SJCRH30 (cell line): Measurements from ENCODE around the gene EDEM2. TPM values are rescaled to one million over a fixed set of nuclear protein-coding genes. Genes with fewer than 3 reads are reported as not detected.
A peak's percentile ranks its signal among the peaks of the same experiment; 100 is the strongest.
"Not testable (repeated sequence)": the region's sequence is repeated elsewhere in the genome, so short reads cannot be mapped to it uniquely, and the experiment has no call there.

Experiments used
- DNase-seq, 2 experiments: peaks; one replicate each; pipeline ENCODE4 v3.0.0-alpha.2; 2015 to 2020
- H3K27ac ChIP-seq: fragments of 250-450 bp; sonication (Bioruptor Pico); 2 replicates; pipeline ENCODE4 v1.5.1; 2020; ENCODE audit warnings: mild to moderate bottlenecking, moderate library complexity
- H3K27me3 ChIP-seq: fragments of 250-450 bp; sonication (Bioruptor Pico); 2 replicates; pipeline ENCODE4 v1.5.1; 2020; ENCODE audit warnings: mild to moderate bottlenecking, moderate library complexity
- H3K36me3 ChIP-seq: fragments of 250-450 bp; sonication (Bioruptor Pico); 2 replicates; pipeline ENCODE4 v1.5.1; 2020; ENCODE audit warnings: mild to moderate bottlenecking, moderate library complexity
- H3K4me1 ChIP-seq: fragments of 250-450 bp; sonication (Bioruptor Pico); 2 replicates; pipeline ENCODE4 v1.5.1; 2020; ENCODE audit warnings: mild to moderate bottlenecking, moderate library complexity
- H3K4me3 ChIP-seq: fragments of 250-450 bp; sonication (Bioruptor Pico); 2 replicates; pipeline ENCODE4 v1.5.1; 2020; ENCODE audit warnings: mild to moderate bottlenecking, moderate library complexity
- H3K9me3 ChIP-seq: fragments of 250-450 bp; sonication (Bioruptor Pico); replicated peaks from 2 replicates; pipeline ENCODE4 v1.5.1; 2020; ENCODE audit warnings: mild to moderate bottlenecking, moderate library complexity
- total RNA-seq: library from RNA; depleted of rRNA; stranded (reverse); fragments of >200 nt; shearing (Covaris generic); gene quantifications from 2 replicates; pipeline ENCODE4 v1.2.3, GENCODE V29; 2014; rRNA removed

The EDEM2 gene, protein sequence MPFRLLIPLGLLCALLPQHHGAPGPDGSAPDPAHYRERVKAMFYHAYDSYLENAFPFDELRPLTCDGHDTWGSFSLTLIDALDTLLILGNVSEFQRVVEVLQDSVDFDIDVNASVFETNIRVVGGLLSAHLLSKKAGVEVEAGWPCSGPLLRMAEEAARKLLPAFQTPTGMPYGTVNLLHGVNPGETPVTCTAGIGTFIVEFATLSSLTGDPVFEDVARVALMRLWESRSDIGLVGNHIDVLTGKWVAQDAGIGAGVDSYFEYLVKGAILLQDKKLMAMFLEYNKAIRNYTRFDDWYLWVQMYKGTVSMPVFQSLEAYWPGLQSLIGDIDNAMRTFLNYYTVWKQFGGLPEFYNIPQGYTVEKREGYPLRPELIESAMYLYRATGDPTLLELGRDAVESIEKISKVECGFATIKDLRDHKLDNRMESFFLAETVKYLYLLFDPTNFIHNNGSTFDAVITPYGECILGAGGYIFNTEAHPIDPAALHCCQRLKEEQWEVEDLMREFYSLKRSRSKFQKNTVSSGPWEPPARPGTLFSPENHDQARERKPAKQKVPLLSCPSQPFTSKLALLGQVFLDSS
- 19.2 and 19.4 TPM in 2 replicates for total RNA-seq

DNA sequence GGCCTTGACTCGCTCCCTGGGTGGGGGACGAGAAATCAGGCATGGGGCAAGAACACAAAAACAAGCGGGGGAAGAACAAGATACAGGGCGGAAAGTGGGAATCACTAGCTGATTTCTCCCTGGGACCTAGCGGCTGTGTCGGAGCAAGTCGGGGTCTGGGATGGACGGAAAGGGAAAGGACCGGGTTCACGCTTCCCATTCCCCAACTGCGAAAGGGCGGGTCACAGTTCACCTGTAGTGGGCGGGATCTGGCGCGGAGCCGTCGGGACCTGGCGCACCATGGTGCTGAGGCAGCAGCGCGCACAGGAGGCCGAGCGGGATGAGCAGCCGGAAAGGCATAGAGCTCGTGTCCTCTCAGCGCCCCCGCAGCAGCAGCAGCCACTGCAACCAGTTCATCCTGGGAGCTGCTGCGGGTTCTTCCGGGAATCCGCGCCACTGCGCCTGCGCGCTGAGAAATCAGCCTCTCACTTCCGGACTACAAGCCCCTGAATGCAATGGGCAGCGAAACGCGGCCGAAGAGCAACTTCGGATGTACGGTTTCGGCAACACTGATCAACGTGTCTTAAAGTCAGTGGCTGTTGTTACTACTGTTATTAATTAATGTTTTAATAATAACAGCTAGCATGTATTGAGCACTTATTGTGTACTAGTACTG, at the start of gene EDEM2:
Gene EDEM2 (minus strand): TSS at position 417 of the 655 bp plus-strand sequence. CDS start 78 bp downstream, at position 339.
- Histone ChIP-seq H3K4me1 (peaks cover 6% of the 10 kb centered on the region; the same call in 1 of the 2 replicates), H3K27ac (peak within 1 kb of the TSS; percentile 2; the same call in 1 of the 2 replicates), H3K27me3 (no peaks in the 10 kb centered on the region), H3K4me3 (peak within 1 kb of the TSS; percentile 74), H3K9me3 (no peaks in the 10 kb centered on the region), H3K36me3 (no peaks in the 10 kb centered on the region)
- peak; percentile 98 to 99 for DNase-seq

DNA sequence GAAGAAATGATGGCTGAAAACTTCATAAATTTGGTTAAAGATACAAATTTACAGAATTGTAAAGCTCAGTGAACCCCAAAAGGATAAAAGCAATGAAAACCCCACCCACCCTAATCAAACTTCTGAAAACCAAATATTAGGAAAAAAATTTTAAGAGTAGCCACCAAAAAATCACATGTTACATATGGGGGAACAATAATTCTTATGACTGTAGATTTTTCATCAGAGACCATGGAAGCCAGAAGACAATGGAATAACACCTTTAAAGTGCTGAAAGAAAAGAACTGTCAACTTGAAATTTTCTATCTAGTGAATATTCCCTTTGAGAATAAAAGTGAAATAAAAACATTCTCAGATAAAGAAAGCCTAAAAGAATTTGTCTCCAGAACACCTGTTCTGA, 49.2 kb upstream of the EDEM2 start:
- Histone ChIP-seq H3K4me3 (no peak overlapping the region), H3K4me1 (no peaks in the 10 kb centered on the region), H3K36me3 (no peaks in the 10 kb centered on the region), H3K27ac (no peak overlapping the region), H3K27me3 (no peaks in the 10 kb centered on the region), H3K9me3 (peaks cover 10% of the 10 kb centered on the region)
- DNase-seq, result no peak

- DNase-seq, H3K36me3 ChIP-seq, H3K27me3 ChIP-seq, H3K4me1 ChIP-seq, H3K9me3 ChIP-seq, H3K4me3 ChIP-seq, H3K27ac ChIP-seq: not testable (repeated sequence)
These were observed 46.1 kb upstream of the EDEM2 start for GRCh38 chr20:35193031-35193791.

DNA sequence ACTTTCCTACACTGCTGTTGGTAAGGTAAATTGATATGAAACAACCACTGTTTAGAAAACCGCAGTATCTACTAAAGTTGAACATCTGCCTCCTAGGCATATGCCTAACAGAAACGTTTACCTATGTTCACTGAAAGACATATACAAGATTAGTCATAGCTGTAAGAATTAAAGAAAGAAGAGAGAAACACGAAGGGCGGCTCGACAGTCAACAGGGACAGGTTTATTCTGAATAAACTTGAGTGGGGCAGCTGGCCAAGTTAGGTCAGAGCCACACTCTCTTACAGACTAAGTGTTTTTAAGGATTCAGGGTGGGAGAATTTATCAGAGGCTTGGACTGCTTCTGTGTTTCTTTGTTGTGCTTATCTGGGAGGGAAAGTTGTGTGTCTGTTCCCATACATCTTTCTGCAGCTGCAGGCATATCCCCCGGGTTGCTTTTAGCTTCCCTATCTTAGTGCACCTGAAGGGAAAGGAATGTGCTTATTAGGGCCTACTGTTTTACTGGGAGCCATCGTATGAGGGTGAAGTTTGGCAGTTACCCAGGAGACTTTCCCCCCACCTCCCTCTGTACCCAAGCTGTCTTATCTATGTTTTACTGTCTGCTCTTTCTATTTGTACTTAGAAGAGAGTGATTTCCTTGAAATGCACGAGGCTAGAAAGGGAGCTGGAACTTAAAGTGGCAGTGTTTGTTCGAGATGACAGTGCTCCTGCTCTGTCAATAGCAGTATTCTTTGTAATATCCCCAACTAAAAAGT, 45.2 kb upstream of the EDEM2 start:
- Histone ChIP-seq H3K36me3 (no peaks in the 10 kb centered on the region), H3K27ac (no peak overlapping the region), H3K27me3 (no peaks in the 10 kb centered on the region), H3K4me1 (no peaks in the 10 kb centered on the region), H3K4me3 (no peak overlapping the region), H3K9me3 (peaks cover 8% of the 10 kb centered on the region; the same call in 1 of the 2 replicates)
- DNase-seq, result no peak

- H3K27me3 ChIP-seq, result no peaks in the 10 kb centered on the region
- H3K4me1 ChIP-seq, result no peaks in the 10 kb centered on the region
- H3K27ac ChIP-seq, result no peak overlapping the region
- peaks cover 5% of the 10 kb centered on the region; the same call in 1 of the 2 replicates for H3K9me3 ChIP-seq
- DNase-seq, result no peak
- H3K36me3 ChIP-seq, result no peaks in the 10 kb centered on the region
- no peak overlapping the region for H3K4me3 ChIP-seq
These were observed 44.4 kb upstream of the EDEM2 start for GRCh38 chr20:35191419-35192117.

DNA sequence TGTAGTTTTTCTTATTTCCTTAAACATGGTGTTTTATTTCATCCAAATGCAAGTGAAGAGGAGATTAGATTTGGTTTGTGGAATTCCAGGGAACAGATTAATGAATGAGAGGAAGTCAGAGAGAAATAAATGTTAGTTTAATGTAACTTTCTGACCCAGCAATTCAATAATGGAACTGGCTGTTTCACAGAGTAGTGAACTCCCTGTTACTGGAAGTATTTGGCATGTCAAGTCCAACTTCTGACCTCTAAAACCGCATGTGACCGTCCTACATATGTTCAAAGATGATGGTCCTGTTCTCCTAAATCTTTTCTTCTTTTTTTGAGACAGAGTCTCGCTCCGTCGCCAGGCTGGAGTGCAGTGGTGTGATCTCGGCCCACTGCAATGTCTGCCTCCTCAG, 43.4 kb upstream of the EDEM2 start:
- no peaks in the 10 kb centered on the region for H3K36me3 ChIP-seq
- H3K27me3 ChIP-seq, result no peaks in the 10 kb centered on the region
- H3K4me1 ChIP-seq, result no peaks in the 10 kb centered on the region
- H3K27ac ChIP-seq, result no peak overlapping the region
- no peak for DNase-seq
- H3K4me3 ChIP-seq, result no peak overlapping the region
- H3K9me3 ChIP-seq, result peaks cover 3% of the 10 kb centered on the region; the same call in 1 of the 2 replicates

- DNase-seq, H3K9me3 ChIP-seq, H3K4me3 ChIP-seq, H3K27me3 ChIP-seq, H3K4me1 ChIP-seq, H3K27ac ChIP-seq, H3K36me3 ChIP-seq: not testable (repeated sequence)
These were observed 42.1 kb upstream of the EDEM2 start for GRCh38 chr20:35189223-35189622.

DNA sequence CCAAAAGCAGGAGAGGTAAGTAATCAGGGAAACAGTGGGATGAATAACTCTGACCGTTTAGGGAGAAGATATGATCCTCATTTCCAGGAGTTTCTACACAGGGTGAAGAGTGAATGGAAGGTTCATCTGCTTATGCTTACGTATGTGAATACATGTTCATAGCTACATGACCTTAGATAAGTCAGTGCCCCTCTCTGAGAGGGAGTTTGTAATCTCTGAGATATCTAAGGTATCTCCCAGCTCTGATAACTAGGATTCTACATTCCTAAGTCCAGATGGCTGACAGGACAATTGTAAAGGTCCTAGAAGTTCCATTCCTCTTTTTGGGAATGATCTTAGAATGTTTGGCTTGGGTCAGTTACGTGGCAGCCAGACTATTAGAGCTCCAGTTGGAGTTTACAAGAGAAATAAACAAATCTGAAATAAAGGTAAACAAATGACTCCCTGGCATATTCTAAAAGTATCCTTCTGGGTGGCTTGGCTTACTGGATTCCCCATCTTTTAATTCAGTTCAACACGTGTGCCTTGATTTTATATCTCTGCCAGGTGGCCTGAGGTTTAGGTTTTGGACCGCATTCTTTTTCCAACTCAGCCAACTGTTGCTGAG, 40.6 kb upstream of the EDEM2 start:
- no peaks in the 10 kb centered on the region for H3K36me3 ChIP-seq
- H3K27ac ChIP-seq, result no peak overlapping the region
- DNase-seq, result no peak
- no peak overlapping the region for H3K4me3 ChIP-seq
- 0 out of 2 replicates have a peak, but pooled peaks cover 3% of the 10 kb centered on the region for H3K9me3 ChIP-seq
- H3K27me3 ChIP-seq, result no peaks in the 10 kb centered on the region
- H3K4me1 ChIP-seq, result no peaks in the 10 kb centered on the region

DNA sequence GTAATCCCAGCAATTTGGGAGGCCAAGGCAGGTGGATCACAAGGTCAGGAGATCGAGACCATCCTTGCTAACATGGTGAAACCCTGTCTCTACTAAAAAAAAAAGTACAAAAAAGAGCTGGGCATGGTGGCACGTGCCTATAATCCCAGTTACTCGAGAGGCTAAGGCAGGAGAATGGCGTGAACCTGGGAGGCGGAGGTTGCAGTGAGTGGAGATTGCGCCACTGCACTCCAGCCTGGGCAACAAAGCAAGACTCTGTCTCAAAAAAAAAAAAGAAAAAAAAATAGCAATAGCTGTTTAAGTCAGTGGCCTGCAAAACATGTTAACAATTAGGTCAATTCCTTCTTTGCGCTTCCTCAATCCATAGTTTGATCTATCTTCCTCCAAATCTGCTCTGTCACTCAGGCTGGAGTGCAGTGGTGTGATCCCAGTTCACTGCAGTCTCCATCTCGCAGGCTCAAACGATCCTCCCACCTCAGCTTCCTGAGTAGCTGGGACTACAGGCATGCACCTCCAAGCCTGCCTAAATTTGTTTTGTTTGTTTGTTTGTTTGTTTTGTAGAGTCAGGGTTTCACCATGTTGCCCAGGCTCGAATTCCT, 39.7 kb upstream of the EDEM2 start:
- DNase-seq, H3K4me1 ChIP-seq, H3K4me3 ChIP-seq, H3K27me3 ChIP-seq, H3K9me3 ChIP-seq, H3K36me3 ChIP-seq, H3K27ac ChIP-seq: not testable (repeated sequence)

GRCh38 chr20:35181731-35182130, 34.6 kb upstream of the EDEM2 start:
- Histone ChIP-seq H3K36me3 (no peaks in the 10 kb centered on the region), H3K9me3 (no peaks in the 10 kb centered on the region), H3K27me3 (no peaks in the 10 kb centered on the region), H3K4me1 (no peaks in the 10 kb centered on the region), H3K27ac (no peak overlapping the region), H3K4me3 (no peak overlapping the region)
- DNase-seq, result no peak

DNA sequence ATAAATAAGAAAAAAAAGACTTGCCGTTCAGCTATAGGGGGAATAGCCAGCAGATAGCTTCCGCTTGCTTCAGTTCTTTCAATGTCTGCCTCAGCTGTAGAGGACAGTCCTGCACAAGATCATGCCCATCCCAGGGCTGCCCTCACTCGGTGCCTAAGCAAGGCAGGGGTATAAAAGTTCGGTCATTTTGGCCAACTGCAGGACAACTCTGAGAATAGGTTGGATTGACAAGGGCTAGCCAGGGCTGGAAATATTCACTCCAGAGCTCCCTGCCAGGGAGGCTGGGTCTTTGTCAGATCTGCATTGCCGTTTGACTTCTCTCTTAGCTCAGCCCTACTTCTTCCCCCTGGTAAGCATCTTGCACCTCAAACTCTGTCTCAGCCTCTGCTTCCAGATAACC, 33.1 kb upstream of the EDEM2 start:
- H3K27ac ChIP-seq, result no peak overlapping the region
- no peaks in the 10 kb centered on the region for H3K9me3 ChIP-seq
- H3K27me3 ChIP-seq, result no peaks in the 10 kb centered on the region
- no peak overlapping the region for H3K4me3 ChIP-seq
- H3K36me3 ChIP-seq, result no peaks in the 10 kb centered on the region
- no peaks in the 10 kb centered on the region for H3K4me1 ChIP-seq
- DNase-seq, result no peak

DNA sequence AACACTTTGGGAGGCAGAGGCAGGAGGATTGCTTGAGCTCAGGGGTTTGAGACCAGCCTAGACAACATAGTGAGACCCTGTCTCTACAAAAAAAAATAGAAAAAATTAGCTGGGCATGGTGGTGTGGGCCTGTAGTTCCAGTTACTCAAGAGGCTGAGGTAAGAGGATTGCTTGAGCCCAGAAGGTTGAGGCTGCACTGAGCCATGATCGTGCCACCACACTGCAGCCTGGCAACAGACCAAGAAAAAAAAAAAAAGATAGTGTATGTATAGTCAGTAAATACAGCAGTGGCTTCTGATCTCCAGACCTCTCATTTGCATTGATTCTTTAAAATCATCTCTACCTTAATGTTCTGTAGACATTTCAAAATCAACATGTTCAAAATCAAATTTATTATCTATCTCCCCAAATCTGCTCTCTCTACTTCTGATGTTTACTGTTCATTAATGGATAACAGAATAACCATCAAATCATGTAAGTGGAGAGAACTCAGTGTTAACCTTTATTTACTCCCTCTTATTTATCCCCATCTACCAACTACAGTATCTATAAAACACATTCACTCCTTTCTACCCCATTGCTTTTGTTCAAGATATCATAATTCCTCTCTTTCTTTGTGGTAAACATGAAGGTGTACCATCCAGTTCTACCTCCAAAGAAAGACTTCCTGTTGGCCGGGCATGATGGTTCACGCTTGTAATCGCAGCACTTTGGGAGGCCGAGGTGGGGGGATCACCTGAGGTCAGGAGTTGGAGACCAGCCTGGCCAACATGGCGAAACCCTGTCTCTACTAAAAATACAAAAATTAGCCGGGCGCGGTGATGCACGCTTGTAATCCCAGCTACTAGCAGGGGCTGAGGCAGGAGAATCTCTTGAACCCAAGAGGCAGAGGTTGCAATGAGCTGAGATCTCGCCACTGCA, 32.4 kb upstream of the EDEM2 start:
- no peak overlapping the region for H3K4me3 ChIP-seq
- no peaks in the 10 kb centered on the region for H3K9me3 ChIP-seq
- DNase-seq, result no peak
- H3K27ac ChIP-seq, result no peak overlapping the region
- H3K4me1 ChIP-seq, result no peaks in the 10 kb centered on the region
- no peaks in the 10 kb centered on the region for H3K27me3 ChIP-seq
- no peaks in the 10 kb centered on the region for H3K36me3 ChIP-seq
